ENCODE data around the gene NFE2L2.

Gene NFE2L2

DNA sequence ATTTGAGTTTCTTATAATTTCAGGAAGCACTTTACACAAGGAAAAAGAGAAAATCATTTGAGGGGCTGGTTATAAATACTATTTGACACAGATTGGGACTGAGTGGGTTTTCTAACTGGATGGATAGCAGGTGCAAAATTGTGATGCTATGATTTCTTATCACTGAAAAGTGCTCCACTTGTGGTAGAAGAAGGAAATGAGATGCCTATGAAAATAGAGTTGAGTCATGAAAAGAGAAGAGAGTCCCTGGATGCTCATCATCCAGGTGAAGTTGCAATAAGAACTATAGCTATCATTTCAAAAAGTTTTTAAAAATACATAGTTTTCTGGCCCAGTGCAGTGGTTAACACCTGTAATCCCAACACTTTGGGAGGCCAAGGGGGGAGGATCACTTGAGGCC lies 39.4 kb upstream of the NFE2L2 start:
- H4K20me1 ChIP-seq (ENCODE audit: insufficient read depth, low read length), result no peaks in the 10 kb centered on the region

GRCh38 chr2:177302552-177302951 lies 38.0 kb upstream of the NFE2L2 start:
- Histone ChIP-seq H3K4me1 (ENCODE audit: insufficient read depth, low read length, severe bottlenecking) (no peaks in the 10 kb centered on the region), H3K9ac (ENCODE audit: low read length) (no peak overlapping the region), H3K4me2 (ENCODE audit: low read length) (no peak overlapping the region), H4K20me1 (ENCODE audit: insufficient read depth, low read length) (no peaks in the 10 kb centered on the region), H3K27ac (ENCODE audit: low read depth, low read length, poor library complexity, severe bottlenecking) (no peak overlapping the region), H3K27me3 (ENCODE audit: insufficient read depth, low read length) (no peaks in the 10 kb centered on the region), H3K9me2 (ENCODE audit: low read depth, low read length) (no peaks in the 10 kb centered on the region), H2AFZ (ENCODE audit: low read length) (no peak overlapping the region), H3K79me2 (ENCODE audit: insufficient read depth, low read length) (no peaks in the 10 kb centered on the region), H3K36me3 (ENCODE audit: insufficient read depth, low read length) (no peaks in the 10 kb centered on the region), H3K4me3 (ENCODE audit: low read depth, low read length, poor library complexity, severe bottlenecking) (no peak overlapping the region), H3K9me3 (ENCODE audit: low read length) (no peaks in the 10 kb centered on the region), H3F3A (ENCODE audit: insufficient read depth, low read length) (no peaks in the 10 kb centered on the region)
- TF ChIP-seq EZH2 (IDR thresholded peaks at IDR 0.05; ENCODE audit: borderline replicate concordance, low read length) (no peak), CTCF (IDR thresholded peaks at IDR 0.05; ENCODE audit: low read length) (no peak)

More for the DNA sequence above, 39.4 kb upstream of the NFE2L2 start:
- no peaks in the 10 kb centered on the region for H3K27me3 ChIP-seq (ENCODE audit: insufficient read depth, low read length)
- no peak overlapping the region for H2AFZ ChIP-seq (ENCODE audit: low read length)
- H3K4me3 ChIP-seq (ENCODE audit: low read depth, low read length, poor library complexity, severe bottlenecking), result no peak overlapping the region
- TF ChIP-seq EZH2 (IDR thresholded peaks at IDR 0.05; ENCODE audit: borderline replicate concordance, low read length), result no peak
- TF ChIP-seq CTCF (IDR thresholded peaks at IDR 0.05; ENCODE audit: low read length), result no peak
- no peaks in the 10 kb centered on the region for H3K9me3 ChIP-seq (ENCODE audit: low read length)
- H3K36me3 ChIP-seq (ENCODE audit: insufficient read depth, low read length), result no peaks in the 10 kb centered on the region
- no peak overlapping the region for H3K4me2 ChIP-seq (ENCODE audit: low read length)
- no peak overlapping the region for H3K9ac ChIP-seq (ENCODE audit: low read length)
- H3K27ac ChIP-seq (ENCODE audit: low read depth, low read length, poor library complexity, severe bottlenecking), result no peak overlapping the region
- no peaks in the 10 kb centered on the region for H3K9me2 ChIP-seq (ENCODE audit: low read depth, low read length)
- H3K79me2 ChIP-seq (ENCODE audit: insufficient read depth, low read length), result no peaks in the 10 kb centered on the region
- no peaks in the 10 kb centered on the region for H3K4me1 ChIP-seq (ENCODE audit: insufficient read depth, low read length, severe bottlenecking)
- H3F3A ChIP-seq (ENCODE audit: insufficient read depth, low read length), result no peaks in the 10 kb centered on the region

GRCh38 chr2:177298191-177298590 lies 33.7 kb upstream of the NFE2L2 start:
- Histone ChIP-seq H3F3A (ENCODE audit: insufficient read depth, low read length) (no peaks in the 10 kb centered on the region), H3K27me3 (ENCODE audit: insufficient read depth, low read length) (no peaks in the 10 kb centered on the region), H4K20me1 (ENCODE audit: insufficient read depth, low read length) (no peaks in the 10 kb centered on the region), H3K9me2 (ENCODE audit: low read depth, low read length) (no peaks in the 10 kb centered on the region), H3K4me3 (ENCODE audit: low read depth, low read length, poor library complexity, severe bottlenecking) (no peak overlapping the region), H3K36me3 (ENCODE audit: insufficient read depth, low read length) (no peaks in the 10 kb centered on the region), H2AFZ (ENCODE audit: low read length) (no peak overlapping the region), H3K79me2 (ENCODE audit: insufficient read depth, low read length) (no peaks in the 10 kb centered on the region), H3K4me2 (ENCODE audit: low read length) (no peak overlapping the region), H3K4me1 (ENCODE audit: insufficient read depth, low read length, severe bottlenecking) (no peaks in the 10 kb centered on the region), H3K9ac (ENCODE audit: low read length) (no peak overlapping the region), H3K9me3 (ENCODE audit: low read length) (no peaks in the 10 kb centered on the region), H3K27ac (ENCODE audit: low read depth, low read length, poor library complexity, severe bottlenecking) (no peak overlapping the region)
- TF ChIP-seq CTCF (IDR thresholded peaks at IDR 0.05; ENCODE audit: low read length), result no peak
- no peak for TF ChIP-seq EZH2 (IDR thresholded peaks at IDR 0.05; ENCODE audit: borderline replicate concordance, low read length)

Measured in OCI-LY1 (cell line).